Endothelial cell of hepatic sinusoid (primary cell): ENCODE measurements around the gene SPINK1.
"Not testable (repeated sequence)": the region's sequence is repeated elsewhere in the genome, so short reads cannot be mapped to it uniquely, and the experiment has no call there.

ENCODE experiments used
- in situ Hi-C: cut with HindIII; loops from 2 replicates; pipeline ENCODE4 v1.10.0; 2017; ENCODE audit warnings: low sequenced_read_pairs

The SPINK1 gene

GRCh38 chr5:147831465-147831864 lies at the start of gene SPINK1:
Gene SPINK1, minus strand, starts transcription at chr5:147831671. Its CDS starts 94 bp downstream, at chr5:147831577.
- in situ Hi-C loops = no loop called here

GRCh38 chr5:147880487-147880886 lies 49.0 kb upstream of the SPINK1 start:
- in situ Hi-C loops = loop anchor here (5.0 kb wide), 1 partner anchor 52 kb away; no protein-coding TSS in a partner anchor

- in situ Hi-C loops = loop anchor here (5.0 kb wide), 1 partner anchor 53 kb away; no protein-coding TSS in a partner anchor
Observed at GRCh38 chr5:147879784-147880183, 48.3 kb upstream of the SPINK1 start.

- in situ Hi-C loops = no loop called here
Observed at GRCh38 chr5:147878066-147878759, 46.7 kb upstream of the SPINK1 start, which contains the start of gene SCGB3A2. Gene SCGB3A2, plus strand, starts transcription at chr5:147878711. Its CDS starts 93 bp downstream, at chr5:147878804.

- in situ Hi-C loops = no loop called here
Observed at GRCh38 chr5:147876626-147877025, 45.2 kb upstream of the SPINK1 start.

GRCh38 chr5:147876141-147876540 lies 44.7 kb upstream of the SPINK1 start:
- in situ Hi-C loops = no loop called here

GRCh38 chr5:147874910-147875367 lies 43.5 kb upstream of the SPINK1 start:
- in situ Hi-C loops = no loop called here

GRCh38 chr5:147874118-147874875 lies 42.8 kb upstream of the SPINK1 start:
- in situ Hi-C loops = not testable (repeated sequence)

GRCh38 chr5:147872744-147873435 lies 41.4 kb upstream of the SPINK1 start:
- in situ Hi-C loops = not testable (repeated sequence)

GRCh38 chr5:147871980-147872549 lies 40.6 kb upstream of the SPINK1 start:
- in situ Hi-C loops = not testable (repeated sequence)

- in situ Hi-C loops = not testable (repeated sequence)
Observed at GRCh38 chr5:147869892-147870291, 38.4 kb upstream of the SPINK1 start.

- in situ Hi-C loops = no loop called here
Observed at GRCh38 chr5:147869112-147869511, 37.6 kb upstream of the SPINK1 start.

GRCh38 chr5:147863454-147864158 lies 32.1 kb upstream of the SPINK1 start:
- in situ Hi-C loops = no loop called here

GRCh38 chr5:147860641-147861025 lies 29.2 kb upstream of the SPINK1 start:
- in situ Hi-C loops = no loop called here

- in situ Hi-C loops = no loop called here
Observed at GRCh38 chr5:147859962-147860640, 28.6 kb upstream of the SPINK1 start.

- in situ Hi-C loops = no loop called here
Observed at GRCh38 chr5:147858565-147858964, 27.1 kb upstream of the SPINK1 start.

- in situ Hi-C loops = no loop called here
Observed at GRCh38 chr5:147857302-147858129, 26.0 kb upstream of the SPINK1 start.

- in situ Hi-C loops = no loop called here
Observed at GRCh38 chr5:147856801-147857200, 25.3 kb upstream of the SPINK1 start.

GRCh38 chr5:147855774-147856069 lies 24.3 kb upstream of the SPINK1 start:
- in situ Hi-C loops = no loop called here
